GM12878 (cell line): Measurements from ENCODE around the gene DNASE2. TPM values are rescaled to one million over a fixed set of nuclear protein-coding genes. Genes with fewer than 3 reads are reported as not detected.
"Not testable (repeated sequence)": the region's sequence is repeated elsewhere in the genome, so short reads cannot be mapped to it uniquely, and the experiment has no call there.

Source experiments
- ATAC-seq: fragments of 200-7000 bp; cut with Tn5 transposase; 3 replicates; pipeline ENCODE4 v1.9.1; 2020; ENCODE audit warnings: mild to moderate bottlenecking, moderate library complexity
- BruUV-seq: library from RNA; stranded (reverse); fragments of 400-500 nt; replicated peaks from 2 replicates; lab custom pipeline; 2021; lab: Mats Ljungman, UMichigan
- CTCF ChIA-PET: fragments of 300-600 bp; sonication (Branson Sonifier 250); formaldehyde crosslinking; extraction: SDS; loops from one replicate; lab custom pipeline; 2021; ENCODE audit warnings: inconsistent platforms; lab: Yijun Ruan, JAX
- POLR2A ChIA-PET: fragments of 350-600 bp; formaldehyde crosslinking; extraction: SDS; loops from one replicate; lab custom pipeline; 2021; ENCODE audit warnings: inconsistent platforms; lab: Charles Lee
- RAD21 ChIA-PET: fragments of 300-600 bp; sonication (Branson Sonifier 250); formaldehyde crosslinking; loops from one replicate; lab custom pipeline; 2023; ENCODE audit warnings: antibody characterized with exemption; ENCODE audit not compliant: unreplicated experiment; lab: Charles Lee
- SMC1A ChIA-PET: fragments of 300-600 bp; sonication (Branson Sonifier 250); formaldehyde crosslinking; loops from one replicate; lab custom pipeline; 2023; ENCODE audit not compliant: unreplicated experiment, uncharacterized antibody; lab: Charles Lee
- DNase-seq: peaks from one replicate; pipeline ENCODE4 v3.0.0-alpha.2; 2011; ENCODE audit warnings: low read depth, low spot score
- FAIRE-seq: peaks from 3 replicates; lab custom pipeline; 2011; peaks lifted over from hg19 to GRCh38; lab: Jason Lieb, UNC
- H2AFZ ChIP-seq: 2 replicates; pipeline ENCODE4 v1.6.0; 2011; ENCODE audit warnings: low read depth, low read length, control low read depth; ENCODE audit not compliant: control insufficient read depth
- H3K27ac ChIP-seq: 2 replicates; pipeline ENCODE4 v1.5.1; 2011; ENCODE audit warnings: control low read depth; ENCODE audit not compliant: control insufficient read depth, insufficient read depth
- H3K27me3 ChIP-seq, 2 experiments: replicated peaks in 1 of 2; 2 replicates each; pipeline versions ENCODE4 v1.6.0 to v1.6.1; 2011; ENCODE audit warnings: low read length in 1 of 2; ENCODE audit not compliant: control insufficient read depth in 2 of 2, insufficient read depth in 2 of 2
- H3K36me3 ChIP-seq, 2 experiments: 2 replicates each; pipeline ENCODE4 v1.5.1; 2011; ENCODE audit warnings: low read length in 1 of 2; ENCODE audit not compliant: control insufficient read depth in 2 of 2, insufficient read depth in 2 of 2
- H3K4me1 ChIP-seq: 2 replicates; pipeline ENCODE4 v1.6.1; 2011; ENCODE audit warnings: mild to moderate bottlenecking, low read length, moderate library complexity, mixed read lengths; ENCODE audit not compliant: control insufficient read depth, insufficient read depth
- H3K4me2 ChIP-seq: 2 replicates; pipeline ENCODE4 v1.6.0; 2011; ENCODE audit warnings: control low read depth; ENCODE audit not compliant: control insufficient read depth, insufficient read depth
- H3K4me3 ChIP-seq: fragments of 200-600 bp; sonication (generic); 2 replicates; pipeline ENCODE4 v1.5.1; 2016
- H3K79me2 ChIP-seq: 2 replicates; pipeline ENCODE4 v1.6.0; 2011; ENCODE audit warnings: low read length; ENCODE audit not compliant: control insufficient read depth, insufficient read depth
- H3K9ac ChIP-seq: 2 replicates; pipeline ENCODE4 v1.8.0; 2011; ENCODE audit warnings: low read length, control low read depth, mixed read lengths; ENCODE audit not compliant: control insufficient read depth, insufficient read depth
- H3K9me3 ChIP-seq: replicated peaks from 3 replicates; pipeline ENCODE4 v1.5.1; 2011; ENCODE audit warnings: mild to moderate bottlenecking, low read length; ENCODE audit not compliant: control insufficient read depth, insufficient read depth
- H4K20me1 ChIP-seq: 2 replicates; pipeline ENCODE4 v1.6.0; 2011; ENCODE audit not compliant: control insufficient read depth, insufficient read depth
- BRCA1 ChIP-seq: IDR thresholded peaks from 2 replicates; pipeline ENCODE4 v1.6.1; 2011; ENCODE audit warnings: low read depth, low read length, improper control_type of control experiment
- CTCF ChIP-seq, 3 experiments: IDR thresholded peaks in 2 of 3; conservative IDR thresholded peaks in 1 of 3; 2 replicates each; pipeline ENCODE4 v1.5.1; 2011; ENCODE audit warnings: low read depth in 3 of 3, low read length in 3 of 3, mild to moderate bottlenecking in 3 of 3, control low read depth in 2 of 3, moderate library complexity in 2 of 3, inconsistent platforms in 1 of 3, mixed read lengths in 1 of 3; ENCODE audit not compliant: control insufficient read depth in 2 of 3, insufficient read depth in 1 of 3; ENCODE audit errors: extremely low read depth in 1 of 3
- KDM1A ChIP-seq: fragments of 200-600 bp; sonication (generic); IDR thresholded peaks from 2 replicates; pipeline ENCODE4 v1.6.1; 2016; ENCODE audit warnings: borderline replicate concordance
- LARP7 ChIP-seq: fragments of 450-650 bp; IDR thresholded peaks from 2 replicates; pipeline ENCODE4 v1.6.1; 2017; ENCODE audit warnings: mild to moderate bottlenecking
- MEF2A ChIP-seq: IDR thresholded peaks from 2 replicates; pipeline ENCODE4 v1.6.1; 2011; ENCODE audit warnings: low read depth, mild to moderate bottlenecking, low read length, moderate library complexity; ENCODE audit not compliant: insufficient read depth
- RUNX3 ChIP-seq: IDR thresholded peaks from 2 replicates; pipeline ENCODE4 v1.6.1; 2012; ENCODE audit warnings: low read length, inconsistent platforms
- SIX5 ChIP-seq: IDR thresholded peaks from 2 replicates; pipeline ENCODE4 v1.6.1; 2011; ENCODE audit warnings: mild to moderate bottlenecking, low read depth, low read length, moderate library complexity; ENCODE audit not compliant: severe bottlenecking
- WGBS: methylation state at CpG from one replicate; pipeline ENCODE4 v1.1.6; 2016; ENCODE audit warnings: low lambda C conversion rate; ENCODE audit not compliant: insufficient replicate concordance, insufficient coverage; ENCODE audit errors: missing lambda C conversion rate; 5-methylcytosine and 5-hydroxymethylcytosine counted together
- in situ Hi-C: fragments of 300-500 bp; cut with MboI; formaldehyde crosslinking; loops from 9 replicates; pipeline ENCODE4 v1.14.3; 2018; ENCODE audit warnings: mixed read lengths
- intact Hi-C: fragments of 100-400 bp; cut with micrococcal nuclease; formaldehyde crosslinking; loops from one replicate; pipeline ENCODE4 v1.14.2; 2022; ENCODE audit not compliant: unreplicated experiment
- polyA plus RNA-seq, 11 experiments: library from polyadenylated mRNA; depleted of rRNA in 4 of 11; unstranded in 6 of 11; stranded (reverse) in 5 of 11; fragments of >200 nt; fragmentation: Nextera tagmentation in 4 of 11; fragmentation: Illumina TruSeq in 1 of 11; extraction: Ambion mirVana in 4 of 11; extraction: Trizol in 1 of 11; gene quantifications; 1 replicate in 1 of 11; 2 replicates in 10 of 11; pipeline versions ENCODE4 v1.2.1 to v1.2.3, GENCODE V29; 2011 to 2016; ENCODE audit warnings: inconsistent platforms in 2 of 11, missing spikeins in 2 of 11, low read depth in 1 of 11
- total RNA-seq, 4 experiments: library from RNA; depleted of rRNA in 3 of 4; stranded (reverse); fragments of >200 nt in 3 of 4; fragmentation: Illumina TruSeq in 1 of 4; extraction: Trizol in 1 of 4; gene quantifications; 2 replicates each; pipeline versions ENCODE4 v1.2.1 to v1.2.3, GENCODE V29; 2013 to 2021
- TF ChIP-seq, protein P1 (sequence below): IDR thresholded peaks from 2 replicates; pipeline ENCODE4 v1.6.1; 2011; ENCODE audit warnings: borderline replicate concordance, low read depth, mild to moderate bottlenecking, moderate library complexity, mixed read lengths, low read length; ENCODE audit not compliant: insufficient read depth; ENCODE audit errors: extremely low read length

Gene DNASE2
- total and polyA plus RNA-seq, 10 of the 15 experiments (the other 5 are each of a cell fraction or from before 2014, with no cell fraction given), result 4.9 to 32.1 (median 22.0) TPM

DNA sequence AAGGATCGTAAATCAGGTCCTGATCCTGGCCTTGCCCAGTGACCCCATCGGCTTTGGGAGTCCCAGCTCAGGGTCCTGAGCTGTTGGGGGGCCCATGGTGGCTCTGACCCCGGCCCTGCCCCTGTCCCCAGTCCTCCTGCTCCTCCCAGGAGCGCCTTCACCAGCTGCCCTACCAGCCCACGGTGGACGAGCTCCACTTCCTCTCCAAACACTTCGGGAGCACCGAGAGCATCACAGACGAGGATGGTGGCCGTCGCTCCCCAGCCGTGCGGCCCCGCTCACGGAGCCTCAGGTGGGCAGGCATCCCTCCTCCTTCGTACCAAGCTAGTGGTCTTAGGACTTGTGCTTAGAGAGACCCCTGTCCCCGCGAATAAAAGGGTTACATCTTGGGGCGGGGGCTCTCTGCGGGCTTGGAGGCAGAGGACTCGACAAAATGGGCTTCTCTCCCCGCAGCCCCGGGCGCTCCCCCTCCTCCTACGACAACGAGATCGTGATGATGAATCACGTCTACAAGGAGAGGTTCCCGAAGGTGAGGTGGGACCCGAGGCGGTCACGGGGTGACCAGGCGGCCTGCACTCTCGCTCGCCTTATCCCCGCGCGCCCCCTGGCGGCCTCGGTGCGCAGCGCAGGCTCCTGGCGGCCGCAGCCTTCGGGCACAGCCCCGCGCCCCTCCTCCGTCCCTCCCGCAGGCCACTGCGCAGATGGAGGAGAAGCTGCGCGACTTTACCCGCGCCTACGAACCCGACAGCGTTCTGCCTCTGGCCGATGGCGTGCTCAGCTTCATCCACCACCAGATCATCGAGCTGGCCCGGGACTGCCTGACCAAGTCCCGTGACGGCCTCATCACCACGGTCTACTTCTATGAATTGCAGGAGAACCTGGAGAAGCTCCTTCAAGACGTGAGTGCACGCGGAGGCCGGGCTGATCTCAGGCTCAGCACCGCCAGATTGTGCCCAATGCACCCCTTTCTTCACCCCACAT, 33.8 kb downstream of the DNASE2 start (continued):
- TF ChIP-seq SIX5, result no peak
- no peak for TF ChIP-seq MEF2A
- peak; percentile 92 to 98 (median 97); a peak in 5 of 6 replicates for TF ChIP-seq CTCF (IDR thresholded peaks at IDR 0.05 in 2 of 3, conservative IDR thresholded peaks at IDR 0.05 in 1 of 3; ENCODE audit: control insufficient read depth in 2 of 3, extremely low read depth in 1 of 3, insufficient read depth in 1 of 3, low read depth in 3 of 3, low read length in 3 of 3)
- no peak for TF ChIP-seq BRCA1
- TF ChIP-seq, protein P1, sequence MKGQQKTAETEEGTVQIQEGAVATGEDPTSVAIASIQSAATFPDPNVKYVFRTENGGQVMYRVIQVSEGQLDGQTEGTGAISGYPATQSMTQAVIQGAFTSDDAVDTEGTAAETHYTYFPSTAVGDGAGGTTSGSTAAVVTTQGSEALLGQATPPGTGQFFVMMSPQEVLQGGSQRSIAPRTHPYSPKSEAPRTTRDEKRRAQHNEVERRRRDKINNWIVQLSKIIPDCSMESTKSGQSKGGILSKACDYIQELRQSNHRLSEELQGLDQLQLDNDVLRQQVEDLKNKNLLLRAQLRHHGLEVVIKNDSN, result peak; percentile 60
- peak; percentile 74; the same call in 1 of the 2 replicates for TF ChIP-seq LARP7
- TF ChIP-seq KDM1A, result no peak
- TF ChIP-seq RUNX3, result peak; percentile 24; the same call in 1 of the 2 replicates

DNA sequence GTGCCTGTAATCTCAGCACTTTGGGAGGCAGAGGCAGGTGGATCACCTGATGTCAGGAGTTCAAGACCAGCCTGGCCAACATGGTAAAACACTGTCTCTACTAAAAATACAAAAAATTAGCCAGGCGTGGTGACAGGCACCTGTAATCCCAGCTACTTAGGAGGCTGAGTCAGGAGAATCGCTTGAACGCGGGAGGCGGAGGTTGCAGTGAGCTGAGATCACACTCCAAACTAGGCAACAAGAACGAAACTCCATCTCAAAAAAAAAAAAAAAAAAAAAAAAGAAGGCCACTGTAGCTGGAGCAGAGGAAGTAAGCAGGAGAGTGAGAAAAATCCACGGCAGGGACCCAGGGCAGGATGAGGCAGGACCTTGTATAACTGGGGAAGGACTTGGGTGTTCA, 34.6 kb downstream of the DNASE2 start:
- in situ Hi-C loops (loop anchor here (5.0 kb wide), 1 partner anchor 79 kb away; no protein-coding TSS in a partner anchor), intact Hi-C loops (loop anchor here (1.0 kb wide), 2 partner anchors 80 to 86 kb away; no protein-coding TSS in a partner anchor)
- not testable (repeated sequence) for H3K27me3 ChIP-seq, H2AFZ ChIP-seq, H3K27ac ChIP-seq, H3K4me3 ChIP-seq, H3K79me2 ChIP-seq, H3K36me3 ChIP-seq, H3K4me1 ChIP-seq, DNase-seq, H4K20me1 ChIP-seq, H3K9me3 ChIP-seq, H3K4me2 ChIP-seq, H3K9ac ChIP-seq, ATAC-seq, BruUV-seq, FAIRE-seq
- CTCF ChIA-PET, result interaction anchor here (0.6 to 10.1 kb wide), 23 partner anchors 9 to 274 kb away, joined by 3 to 235 read pairs (median 7); partner anchors contain the start of genes CALR, DNASE2, FBXW9 and RNASEH2A
- SMC1A ChIA-PET, result interaction anchor here (0.8 to 2.4 kb wide), 10 partner anchors 40 to 88 kb away, joined by 3 to 17 read pairs (median 3); partner anchors contain the start of genes JUNB and RNASEH2A
- POLR2A ChIA-PET, result interaction anchor here (0.9 to 1.1 kb wide), 3 partner anchors 22 to 80 kb away, joined by 3 to 6 read pairs (median 4); no protein-coding TSS in a partner anchor
- 55% methylated on average over 7 of the region's 7 CpGs for WGBS
- RAD21 ChIA-PET, result interaction anchor here (0.7 to 2.5 kb wide), 8 partner anchors 12 to 129 kb away, joined by 3 to 76 read pairs (median 4); partner anchors contain the start of gene RNASEH2A
